ENCODE data around the gene ELAVL3.

GRCh38 chr19:11499220-11499726, 18.4 kb upstream of the ELAVL3 start:
- TF ChIP-seq GATA2 (IDR thresholded peaks at IDR 0.05; ENCODE audit: insufficient read depth, insufficient read length, low read depth, low read length) (no peak), POLR2AphosphoS5 (IDR thresholded peaks at IDR 0.05; ENCODE audit: insufficient read depth, low read depth, low read length) (no peak), CTCF (IDR thresholded peaks at IDR 0.05; ENCODE audit: extremely low read depth in 1 of 2, insufficient read depth in 1 of 2, low read depth in 1 of 2, low read length in 2 of 2) (no peak), JUN (IDR thresholded peaks at IDR 0.05; ENCODE audit: borderline replicate concordance, insufficient read depth, insufficient read length, low read depth) (no peak), MYC (IDR thresholded peaks at IDR 0.05; ENCODE audit: low read depth, low read length) (no peak), EZH2 (IDR thresholded peaks at IDR 0.05; ENCODE audit: borderline replicate concordance, low read depth, low read length, severe bottlenecking) (no peak), POLR2A (IDR thresholded peaks at IDR 0.05; ENCODE audit: low read depth, low read length) (no peak)

All from endothelial cell of umbilical vein (primary cell).